Esophagus squamous epithelium (tissue), 5 donors: ENCODE results near the gene LDB3. TPM values are rescaled to one million over a fixed set of nuclear protein-coding genes. Genes with fewer than 3 reads are reported as not detected.

Source experiments
- DNase-seq: peaks from one replicate; lab custom pipeline; 2025; lab: John Stamatoyannopoulos, UW
- H3K27ac ChIP-seq, 4 donors: fragments of 200-600 bp; sonication (generic); one replicate each; pipeline ENCODE4 v1.5.1; 2016 to 2019; ENCODE audit warnings: mild to moderate bottlenecking in 1 of 4
- H3K27me3 ChIP-seq, 4 donors: fragments of 200-600 bp; sonication (generic); 1 replicate in 3 of 4; 2 replicates in 1 of 4; pipeline versions ENCODE4 v1.5.1 to v1.6.0; 2017 to 2021; ENCODE audit warnings: antibody characterized with exemption in 1 of 4
- H3K36me3 ChIP-seq, 3 donors: fragments of 200-600 bp; sonication (generic); one replicate each; pipeline ENCODE4 v1.5.1; 2016 to 2019
- H3K4me1 ChIP-seq, 3 donors: fragments of 200-600 bp; sonication (generic); one replicate each; pipeline ENCODE4 v1.5.1; 2017 to 2019
- H3K4me3 ChIP-seq, 4 donors: fragments of 200-600 bp; sonication (generic); 1 replicate in 3 of 4; 2 replicates in 1 of 4; pipeline ENCODE4 v1.5.1; 2016 to 2019; ENCODE audit warnings: mild to moderate bottlenecking in 2 of 4, moderate library complexity in 1 of 4
- H3K9me3 ChIP-seq, 3 donors: fragments of 200-600 bp; sonication (generic); one replicate each; pipeline ENCODE4 v1.5.1; 2016 to 2019
- POLR2A ChIP-seq, 4 donors: fragments of 450-650 bp; IDR thresholded peaks; one replicate each; pipeline ENCODE4 v1.6.1; 2017; ENCODE audit warnings: antibody characterized with exemption in 4 of 4, mild to moderate bottlenecking in 4 of 4, moderate library complexity in 3 of 4
- WGBS, 2 donors: methylation state at CpG; one replicate each; pipeline ENCODE4 v1.1.5; 2018; 5-methylcytosine and 5-hydroxymethylcytosine counted together
- intact Hi-C: fragments of 100-400 bp; cut with DNase I; formaldehyde crosslinking; loops from one replicate; pipeline ENCODE4 v1.15.0; 2022
- total RNA-seq, 4 donors: library from RNA; depleted of rRNA; stranded (reverse); fragments of >200 nt; gene quantifications; one replicate each; pipeline ENCODE4 v1.1.0, GENCODE V29; 2016
- TF ChIP-seq, protein P1 (sequence below), 6 experiments: fragments of 450-650 bp in 4 of 6; fragments of 200-600 bp in 2 of 6; sonication (generic) in 2 of 6; IDR thresholded peaks; one replicate each; pipeline ENCODE4 v1.5.1; 2016 to 2019; ENCODE audit warnings: antibody characterized with exemption in 6 of 6, mild to moderate bottlenecking in 4 of 6, moderate library complexity in 4 of 6
- donor health status: DM: yes; HTN: yes; CAD: no.

Gene LDB3
- total RNA-seq, 4 donors from 2014 or later: 0.09 to 3.4 (median 0.35) TPM

DNA sequence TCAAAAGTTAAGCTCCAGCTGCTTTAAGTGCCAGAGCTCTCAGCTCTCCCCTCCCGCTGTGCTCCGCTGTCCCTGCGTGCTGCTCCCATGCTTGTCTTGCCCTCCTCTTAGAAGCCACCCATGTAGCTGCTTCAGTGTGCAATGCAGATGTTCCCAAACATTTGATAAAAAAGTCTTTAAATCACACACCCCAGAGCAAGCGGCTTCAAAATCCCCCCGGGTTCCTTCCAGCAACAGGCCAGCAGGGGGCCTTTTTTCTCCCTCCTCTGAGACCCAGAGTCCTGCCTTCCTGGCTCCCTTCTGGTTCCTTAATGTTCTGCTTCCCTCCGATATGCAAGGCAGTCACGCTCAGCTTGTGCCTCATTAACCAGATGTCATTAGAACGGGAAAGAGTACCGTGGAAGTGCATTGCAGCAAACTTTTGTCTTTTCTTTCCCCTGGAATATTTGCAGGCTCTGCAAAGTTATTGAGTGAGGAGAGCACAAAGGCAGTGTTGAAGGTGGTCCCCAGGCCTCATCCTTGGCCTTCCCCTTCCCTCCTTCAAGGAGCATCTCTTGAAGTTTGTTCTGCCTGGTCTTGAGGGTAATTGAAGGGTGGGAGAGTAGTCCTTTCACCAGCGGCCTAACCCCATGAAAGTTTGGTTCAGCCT, 25.5 kb downstream of the LDB3 start:
- TF ChIP-seq, protein P1, sequence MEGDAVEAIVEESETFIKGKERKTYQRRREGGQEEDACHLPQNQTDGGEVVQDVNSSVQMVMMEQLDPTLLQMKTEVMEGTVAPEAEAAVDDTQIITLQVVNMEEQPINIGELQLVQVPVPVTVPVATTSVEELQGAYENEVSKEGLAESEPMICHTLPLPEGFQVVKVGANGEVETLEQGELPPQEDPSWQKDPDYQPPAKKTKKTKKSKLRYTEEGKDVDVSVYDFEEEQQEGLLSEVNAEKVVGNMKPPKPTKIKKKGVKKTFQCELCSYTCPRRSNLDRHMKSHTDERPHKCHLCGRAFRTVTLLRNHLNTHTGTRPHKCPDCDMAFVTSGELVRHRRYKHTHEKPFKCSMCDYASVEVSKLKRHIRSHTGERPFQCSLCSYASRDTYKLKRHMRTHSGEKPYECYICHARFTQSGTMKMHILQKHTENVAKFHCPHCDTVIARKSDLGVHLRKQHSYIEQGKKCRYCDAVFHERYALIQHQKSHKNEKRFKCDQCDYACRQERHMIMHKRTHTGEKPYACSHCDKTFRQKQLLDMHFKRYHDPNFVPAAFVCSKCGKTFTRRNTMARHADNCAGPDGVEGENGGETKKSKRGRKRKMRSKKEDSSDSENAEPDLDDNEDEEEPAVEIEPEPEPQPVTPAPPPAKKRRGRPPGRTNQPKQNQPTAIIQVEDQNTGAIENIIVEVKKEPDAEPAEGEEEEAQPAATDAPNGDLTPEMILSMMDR (IDR thresholded peaks at IDR 0.05): peak; percentile 24 to 67 (median 62)
- no peak for TF ChIP-seq POLR2A (IDR thresholded peaks at IDR 0.05)
- H3K27me3 ChIP-seq: peaks cover 0 to 26% (median 0%) of the 10 kb centered on the region in 4 donors
- intact Hi-C loops: loop anchor here (5.0 kb wide), 1 partner anchor 203 kb away; no protein-coding TSS in a partner anchor
- peaks cover 0 to 17% (median 8%) of the 10 kb centered on the region in 3 donors for H3K4me1 ChIP-seq
- WGBS, 2 donors: 17 to 20% methylated on average over 8 to 9 of the region's 10 CpGs
- DNase-seq: no peak
- H3K4me3 ChIP-seq: no peak overlapping the region
- H3K9me3 ChIP-seq: no peaks in the 10 kb centered on the region
- peak overlapping the region in 2 of 4 donors; percentile 25 to 26 for H3K27ac ChIP-seq
- no peaks in the 10 kb centered on the region for H3K36me3 ChIP-seq

GRCh38 chr10:86698207-86698940, 30.1 kb downstream of the LDB3 start:
- peaks cover 0 to 32% (median 0%) of the 10 kb centered on the region in 4 donors for H3K27me3 ChIP-seq
- no peaks in the 10 kb centered on the region for H3K36me3 ChIP-seq
- TF ChIP-seq, protein P1 (IDR thresholded peaks at IDR 0.05): no peak
- no peak for TF ChIP-seq POLR2A (IDR thresholded peaks at IDR 0.05)
- intact Hi-C loops: no loop called here
- 71 to 78% methylated on average over 3 to 6 of the region's 9 CpGs for WGBS, 2 donors
- DNase-seq: no peak
- H3K4me3 ChIP-seq: no peak overlapping the region
- peak overlapping the region in 1 of 4 donors; percentile 37 for H3K27ac ChIP-seq
- H3K4me1 ChIP-seq: peaks cover 0 to 7% (median 3%) of the 10 kb centered on the region in 3 donors
- H3K9me3 ChIP-seq: no peaks in the 10 kb centered on the region

DNA sequence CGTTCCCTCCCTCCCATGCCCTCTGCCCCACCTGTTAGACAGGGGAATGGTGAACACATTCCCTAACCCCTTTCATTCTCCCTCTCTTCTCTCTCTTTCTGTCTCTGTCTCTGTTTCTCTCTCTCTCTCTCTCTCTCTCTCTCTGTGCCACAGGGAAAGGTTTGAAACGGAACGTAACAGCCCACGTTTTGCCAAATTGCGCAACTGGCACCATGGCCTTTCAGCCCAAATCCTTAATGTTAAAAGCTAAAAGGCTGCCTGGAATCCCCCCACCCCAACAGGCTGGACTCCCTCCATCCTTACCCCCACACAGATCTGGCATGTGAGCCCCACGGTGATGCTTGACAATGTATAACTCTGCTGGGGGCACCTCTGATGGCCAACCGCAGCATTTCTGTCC, 30.8 kb downstream of the LDB3 start:
- DNase-seq: no peak
- no peaks in the 10 kb centered on the region for H3K4me1 ChIP-seq
- peaks cover 0 to 29% (median 0%) of the 10 kb centered on the region in 4 donors for H3K27me3 ChIP-seq
- intact Hi-C loops: no loop called here
- no peaks in the 10 kb centered on the region for H3K9me3 ChIP-seq
- H3K36me3 ChIP-seq: no peaks in the 10 kb centered on the region
- TF ChIP-seq, protein P1 (IDR thresholded peaks at IDR 0.05): no peak
- TF ChIP-seq POLR2A (IDR thresholded peaks at IDR 0.05): no peak
- no peak overlapping the region for H3K4me3 ChIP-seq
- WGBS, 2 donors: 66 to 75% methylated on average over 6 to 7 of the region's 7 CpGs
- peak overlapping the region in 1 of 4 donors; percentile 37 for H3K27ac ChIP-seq

DNA sequence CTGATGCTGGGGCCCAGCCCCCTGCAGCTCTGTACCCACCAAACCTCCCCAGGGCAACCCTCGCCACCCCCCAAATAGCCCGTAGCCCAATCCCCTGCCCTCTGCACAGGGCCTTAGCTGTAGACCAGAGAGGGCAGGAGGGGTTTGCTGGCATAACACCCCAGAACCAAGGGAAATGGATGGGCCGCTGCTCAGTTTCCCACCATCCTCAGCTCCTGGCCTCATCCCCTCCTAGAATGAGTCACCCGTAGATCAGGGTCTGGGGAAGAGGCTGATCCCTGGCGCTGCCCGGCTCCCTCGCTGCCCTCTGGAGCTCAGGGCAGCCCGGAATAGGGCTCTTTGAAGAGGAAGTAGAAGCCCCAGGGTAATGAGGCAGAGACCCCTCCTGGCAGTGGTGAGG, 31.2 kb downstream of the LDB3 start:
- Histone ChIP-seq H3K36me3 (no peaks in the 10 kb centered on the region), H3K4me3 (no peak overlapping the region), H3K4me1 (no peaks in the 10 kb centered on the region), H3K27ac (peak overlapping the region in 1 of 4 donors; percentile 1), H3K9me3 (no peaks in the 10 kb centered on the region), H3K27me3 (peaks cover 0 to 29% (median 0%) of the 10 kb centered on the region in 4 donors)
- no peak for TF ChIP-seq POLR2A (IDR thresholded peaks at IDR 0.05)
- TF ChIP-seq, protein P1 (IDR thresholded peaks at IDR 0.05): no peak
- no CpG with 5 or more reads among the region's 8 CpGs for WGBS, 2 donors
- intact Hi-C loops: no loop called here
- DNase-seq: no peak
